HepG2 (cell line): Measurements from ENCODE around the gene RSPH4A. TPM values are rescaled to one million over a fixed set of nuclear protein-coding genes. Genes with fewer than 3 reads are reported as not detected.

Experiments used
- ARID2 ChIP-seq: sonication (generic); formaldehyde crosslinking; IDR thresholded peaks from 2 replicates; pipeline ENCODE4 v1.8.1; 2022; ENCODE audit warnings: mild to moderate bottlenecking, missing genetic modification reagents, borderline replicate concordance
- CSRNP2 ChIP-seq: sonication (generic); formaldehyde crosslinking; conservative IDR thresholded peaks from 2 replicates; pipeline ENCODE4 v1.8.0; 2022; ENCODE audit warnings: low read depth, missing genetic modification reagents
- FOSL1 ChIP-seq: sonication (generic); formaldehyde crosslinking; IDR thresholded peaks from 2 replicates; pipeline ENCODE4 v1.9.0; 2021; ENCODE audit warnings: missing genetic modification reagents, borderline replicate concordance
- HES4 ChIP-seq: sonication (generic); formaldehyde crosslinking; IDR thresholded peaks from 2 replicates; pipeline ENCODE4 v1.9.0; 2021; ENCODE audit warnings: mild to moderate bottlenecking, missing genetic modification reagents, borderline replicate concordance
- IRF9 ChIP-seq: sonication (generic); formaldehyde crosslinking; IDR thresholded peaks from 2 replicates; pipeline ENCODE4 v1.8.0; 2022; ENCODE audit warnings: missing genetic modification reagents, mild to moderate bottlenecking, borderline replicate concordance
- KDM5B ChIP-seq: sonication (generic); formaldehyde crosslinking; IDR thresholded peaks from 2 replicates; pipeline ENCODE4 v1.4.0; 2020; ENCODE audit warnings: missing genetic modification reagents, mild to moderate bottlenecking, borderline replicate concordance
- KLF9 ChIP-seq: IDR thresholded peaks from 2 replicates; pipeline ENCODE4 v1.6.1; 2016; ENCODE audit warnings: low read depth
- MED8 ChIP-seq: sonication (generic); formaldehyde crosslinking; IDR thresholded peaks from 2 replicates; pipeline ENCODE4 v1.8.1; 2023; ENCODE audit warnings: mild to moderate bottlenecking, missing genetic modification reagents; ENCODE audit not compliant: insufficient replicate concordance
- MXD1 ChIP-seq: sonication (generic); formaldehyde crosslinking; IDR thresholded peaks from 2 replicates; pipeline ENCODE4 v1.4.0; 2020; ENCODE audit warnings: mild to moderate bottlenecking, missing genetic modification reagents
- RERE ChIP-seq: IDR thresholded peaks from 2 replicates; pipeline ENCODE4 v1.6.1; 2016; ENCODE audit warnings: low read depth, missing genetic modification reagents, missing compliant biosample characterization
- SAFB2 ChIP-seq: sonication (generic); formaldehyde crosslinking; IDR thresholded peaks from 2 replicates; pipeline ENCODE4 v1.5.1; 2020; ENCODE audit warnings: missing genetic modification reagents, low read depth, mild to moderate bottlenecking, borderline replicate concordance
- SKIL ChIP-seq: sonication (generic); formaldehyde crosslinking; IDR thresholded peaks from 2 replicates; pipeline ENCODE4 v1.8.0; 2022; ENCODE audit warnings: missing genetic modification reagents, mild to moderate bottlenecking, moderate library complexity, borderline replicate concordance
- ZNF235 ChIP-seq: sonication (generic); formaldehyde crosslinking; IDR thresholded peaks from 2 replicates; pipeline ENCODE4 v1.8.1; 2023; ENCODE audit warnings: mild to moderate bottlenecking, missing genetic modification reagents, borderline replicate concordance
- ZNF431 ChIP-seq: sonication (generic); formaldehyde crosslinking; IDR thresholded peaks from 2 replicates; pipeline ENCODE4 v1.9.0; 2022; ENCODE audit warnings: missing genetic modification reagents, low read depth, mild to moderate bottlenecking, borderline replicate concordance
- ZNF850 ChIP-seq: sonication (generic); formaldehyde crosslinking; conservative IDR thresholded peaks from 2 replicates; pipeline ENCODE4 v1.9.0; 2021; ENCODE audit warnings: mild to moderate bottlenecking, missing genetic modification reagents
- polyA plus RNA-seq, 8 experiments: library from polyadenylated mRNA; depleted of rRNA in 3 of 8; stranded (reverse) in 7 of 8; unstranded in 1 of 8; fragments of >200 nt; fragmentation: Illumina TruSeq in 4 of 8; extraction: Trizol in 4 of 8; gene quantifications; 2 replicates each; pipeline versions ENCODE4 v1.2.1 to v1.2.3, GENCODE V29; 2011 to 2016; ENCODE audit warnings: low read depth in 4 of 8, missing spikeins in 1 of 8, mixed read lengths in 1 of 8; ENCODE audit not compliant: insufficient read depth in 1 of 8
- total RNA-seq, 5 experiments: library from RNA; depleted of rRNA; stranded (reverse); fragments of >200 nt; fragmentation: Illumina TruSeq; extraction: Trizol; gene quantifications; 2 replicates each; pipeline ENCODE4 v1.2.3, GENCODE V29; 2016; ENCODE audit warnings: low read depth in 1 of 5

Gene RSPH4A
- total and polyA plus RNA-seq, 2 of the 13 experiments (the other 11 are each of a cell fraction or from before 2014, with no cell fraction given) = 0.24 to 0.40 TPM

- TF ChIP-seq MXD1 (CRISPR knock-in tag) = peak; percentile 97
- TF ChIP-seq ZNF850 (CRISPR knock-in tag) = no peak
- TF ChIP-seq KLF9 (CRISPR knock-in tag) = peak; percentile 20; the same call in 1 of the 2 replicates
- TF ChIP-seq KDM5B (CRISPR knock-in tag) = peak; percentile 96; the same call in 1 of the 2 replicates
- TF ChIP-seq SKIL = peak; percentile 83
- TF ChIP-seq RERE = peak; percentile 71; the same call in 1 of the 2 replicates
- peak; percentile 99 for TF ChIP-seq SAFB2 (CRISPR knock-in tag)
- TF ChIP-seq CSRNP2 = no peak
- TF ChIP-seq ARID2 (CRISPR knock-in tag) = peak; percentile 95
- no peak for TF ChIP-seq FOSL1 (CRISPR knock-in tag)
- TF ChIP-seq IRF9 (CRISPR knock-in tag) = peak; percentile 99; the same call in 1 of the 2 replicates
- 0 out of 2 replicates have a peak, but pooled peaks have one; percentile 46 for TF ChIP-seq HES4 (CRISPR knock-in tag)
- peak; percentile 71 for TF ChIP-seq ZNF235 (CRISPR knock-in tag)
- TF ChIP-seq MED8 = peak; percentile 40
- TF ChIP-seq ZNF431 (CRISPR knock-in tag) = peak; percentile 76
Observed at GRCh38 chr6:116570856-116571682, 45.2 kb upstream of the RSPH4A start, which contains the start of gene RWDD1 (continued).
